IMR-90 (cell line): ENCODE data around the gene MND1. TPM values are rescaled to one million over a fixed set of nuclear protein-coding genes. Genes with fewer than 3 reads are reported as not detected.

Experiments used
- ATAC-seq: fragments of 200-7000 bp; cut with Tn5 transposase; 2 replicates; pipeline ENCODE4 v1.9.1; 2020; ENCODE audit warnings: low read depth, mild to moderate bottlenecking, moderate library complexity
- BruUV-seq: library from RNA; stranded (reverse); fragments of 400-500 nt; replicated peaks from 2 replicates; lab custom pipeline; 2021; lab: Mats Ljungman, UMichigan
- CTCF ChIA-PET: fragments of 300-600 bp; formaldehyde crosslinking; extraction: SDS; loops from one replicate; lab custom pipeline; 2021; ENCODE audit warnings: antibody characterized with exemption; lab: Yijun Ruan, JAX
- POLR2A ChIA-PET: fragments of 300-600 bp; sonication (Branson Sonifier 250); formaldehyde crosslinking; loops from one replicate; lab custom pipeline; 2022; ENCODE audit warnings: antibody characterized with exemption; ENCODE audit not compliant: unreplicated experiment; lab: Charles Lee
- DNase-seq: peaks from one replicate; pipeline ENCODE4 v3.0.0; 2013
- H2AFZ ChIP-seq: replicated peaks from 2 replicates; pipeline ENCODE3; 2013; ENCODE audit warnings: low read length, mild to moderate bottlenecking; ENCODE audit not compliant: poor library complexity
- H2AK5ac ChIP-seq: 2 replicates; pipeline ENCODE4 v1.6.1; 2013; ENCODE audit warnings: low read depth, low read length, inconsistent platforms
- H2AK9ac ChIP-seq: replicated peaks from 2 replicates; pipeline ENCODE3; 2013; ENCODE audit warnings: mild to moderate bottlenecking, low read depth, low read length, moderate library complexity; ENCODE audit not compliant: poor library complexity
- H2BK120ac ChIP-seq: 2 replicates; pipeline ENCODE4 v1.6.1; 2013; ENCODE audit warnings: low read depth, low read length, inconsistent platforms
- H2BK15ac ChIP-seq: 3 replicates; pipeline ENCODE4 v1.6.1; 2013; ENCODE audit warnings: low read depth, low read length, inconsistent platforms
- H2BK20ac ChIP-seq: 2 replicates; pipeline ENCODE4 v1.6.1; 2013; ENCODE audit warnings: low read depth, mild to moderate bottlenecking, inconsistent platforms, low read length, moderate library complexity
- H2BK5ac ChIP-seq: 2 replicates; pipeline ENCODE4 v1.6.1; 2013; ENCODE audit warnings: mild to moderate bottlenecking, low read depth, low read length, inconsistent platforms; ENCODE audit not compliant: poor library complexity, severe bottlenecking
- H3K14ac ChIP-seq: replicated peaks from 2 replicates; pipeline ENCODE4 v1.6.1; 2013; ENCODE audit warnings: low read depth, low read length, inconsistent platforms
- H3K18ac ChIP-seq: 2 replicates; pipeline ENCODE4 v1.6.1; 2013; ENCODE audit warnings: low read depth, low read length, control low read depth
- H3K23ac ChIP-seq: 2 replicates; pipeline ENCODE4 v1.6.1; 2013; ENCODE audit warnings: low read depth, low read length, inconsistent platforms
- H3K27ac ChIP-seq: 2 replicates; pipeline ENCODE4 v1.5.1; 2013; ENCODE audit warnings: mild to moderate bottlenecking, control low read depth, low read length; ENCODE audit not compliant: insufficient read depth
- H3K27me3 ChIP-seq: 2 replicates; pipeline ENCODE4 v1.6.1; 2013; ENCODE audit warnings: low read length; ENCODE audit not compliant: control insufficient read depth, insufficient read depth
- H3K36me3 ChIP-seq: 2 replicates; pipeline ENCODE4 v1.6.1; 2013; ENCODE audit warnings: low read length, mixed read lengths; ENCODE audit not compliant: control insufficient read depth, insufficient read depth
- H3K4ac ChIP-seq: 2 replicates; pipeline ENCODE4 v1.6.1; 2013; ENCODE audit warnings: low read depth, low read length, inconsistent platforms
- H3K4me1 ChIP-seq: 2 replicates; pipeline ENCODE4 v1.6.1; 2013; ENCODE audit warnings: low read length, mixed read lengths; ENCODE audit not compliant: control insufficient read depth, insufficient read depth
- H3K4me2 ChIP-seq: 2 replicates; pipeline ENCODE4 v1.6.1; 2013; ENCODE audit warnings: low read depth, mild to moderate bottlenecking, control low read depth, low read length, moderate library complexity
- H3K4me3 ChIP-seq: 2 replicates; pipeline ENCODE4 v1.5.1; 2013; ENCODE audit warnings: low read depth, mild to moderate bottlenecking, control low read depth, low read length, moderate library complexity; ENCODE audit not compliant: insufficient read depth
- H3K56ac ChIP-seq: 2 replicates; pipeline ENCODE4 v1.6.1; 2013; ENCODE audit warnings: low read length, inconsistent platforms; ENCODE audit not compliant: insufficient read depth; ENCODE audit errors: extremely low read depth
- H3K79me1 ChIP-seq, 2 experiments: 2 replicates each; pipeline ENCODE4 v1.6.1; 2013; ENCODE audit warnings: low read length in 2 of 2, inconsistent platforms in 1 of 2, low read depth in 1 of 2
- H3K9ac ChIP-seq: 2 replicates; pipeline ENCODE4 v1.6.1; 2013; ENCODE audit warnings: low read depth, low read length, control low read depth
- H3K9me1 ChIP-seq: 2 replicates; pipeline ENCODE4 v1.6.1; 2013; ENCODE audit warnings: low read length, inconsistent platforms; ENCODE audit not compliant: insufficient read depth
- H3K9me3 ChIP-seq: 2 replicates; pipeline ENCODE4 v1.6.1; 2013; ENCODE audit warnings: low read length; ENCODE audit not compliant: control insufficient read depth, insufficient read depth
- H4K20me1 ChIP-seq: 2 replicates; pipeline ENCODE4 v1.6.1; 2013; ENCODE audit warnings: low read length, inconsistent platforms; ENCODE audit not compliant: insufficient read depth
- H4K5ac ChIP-seq: 2 replicates; pipeline ENCODE4 v1.6.1; 2013; ENCODE audit warnings: mild to moderate bottlenecking, low read depth, low read length, control low read depth
- H4K8ac ChIP-seq, 2 experiments: 2 replicates each; pipeline ENCODE4 v1.6.1; 2013; ENCODE audit warnings: low read depth in 2 of 2, low read length in 2 of 2, control low read depth in 1 of 2, inconsistent platforms in 1 of 2
- H4K91ac ChIP-seq: 2 replicates; pipeline ENCODE4 v1.6.1; 2013; ENCODE audit warnings: low read depth, low read length, inconsistent platforms; ENCODE audit not compliant: insufficient read depth
- CHD1 ChIP-seq: IDR thresholded peaks from 2 replicates; pipeline ENCODE4 v1.6.1; 2012; ENCODE audit warnings: low read depth, low read length, improper control_type of control experiment
- FOS ChIP-seq: fragments of 150-350 bp; IDR thresholded peaks from 2 replicates; pipeline ENCODE4 v1.6.1; 2016; ENCODE audit warnings: low read depth, low read length
- MAFK ChIP-seq: IDR thresholded peaks from 2 replicates; pipeline ENCODE4 v1.6.1; 2012; ENCODE audit warnings: low read depth, low read length, improper control_type of control experiment
- MXI1 ChIP-seq: IDR thresholded peaks from 2 replicates; pipeline ENCODE4 v1.6.1; 2012; ENCODE audit warnings: low read depth, mild to moderate bottlenecking, low read length, moderate library complexity, borderline replicate concordance
- NFE2L2 ChIP-seq: fragments of 150-350 bp; IDR thresholded peaks from 2 replicates; pipeline ENCODE4 v1.6.1; 2016; ENCODE audit warnings: low read depth, mild to moderate bottlenecking, low read length
- POLR2A ChIP-seq: IDR thresholded peaks from 2 replicates; pipeline ENCODE4 v1.6.1; 2012; ENCODE audit warnings: mild to moderate bottlenecking, low read depth, low read length
- RAD21 ChIP-seq: IDR thresholded peaks from 2 replicates; pipeline ENCODE4 v1.6.1; 2012; ENCODE audit warnings: low read length, improper control_type of control experiment
- RCOR1 ChIP-seq: IDR thresholded peaks from 2 replicates; pipeline ENCODE4 v1.6.1; 2012; ENCODE audit warnings: mild to moderate bottlenecking, low read length, improper control_type of control experiment; ENCODE audit not compliant: insufficient replicate concordance
- WGBS, 2 experiments: methylation state at CpG; one replicate each; pipeline versions ENCODE4 v1.1.5 to v1.1.7; 2013; ENCODE audit warnings: missing lambda C conversion rate in 2 of 2; ENCODE audit not compliant: insufficient read length in 1 of 2; ENCODE audit errors: extremely low coverage in 2 of 2; 5-methylcytosine and 5-hydroxymethylcytosine counted together
- dilution Hi-C: fragments of 300-500 bp; cut with HindIII; formaldehyde crosslinking; loops from one replicate; pipeline ENCODE4 v1.14.3; 2018; ENCODE audit warnings: low sequenced_read_pairs; ENCODE audit not compliant: unreplicated experiment
- in situ Hi-C: fragments of 300-500 bp; cut with MboI; formaldehyde crosslinking; loops from 3 replicates; pipeline ENCODE4 v1.14.3; 2019; ENCODE audit warnings: low sequenced_read_pairs, inconsistent platforms, mixed read lengths
- intact Hi-C: fragments of 100-400 bp; cut with micrococcal nuclease; formaldehyde crosslinking; loops from 2 replicates; pipeline ENCODE4 v1.10.0; 2022
- polyA plus RNA-seq, 3 experiments: library from polyadenylated mRNA; depleted of rRNA; stranded (reverse); fragments of >200 nt; gene quantifications; 2 replicates each; pipeline ENCODE4 v1.2.3, GENCODE V29; 2012; ENCODE audit warnings: low replicate concordance in 1 of 3
- total RNA-seq: library from RNA; depleted of rRNA; stranded (reverse); fragments of >200 nt; gene quantifications from 2 replicates; pipeline ENCODE4 v1.2.3, GENCODE V29; 2012
- TF ChIP-seq, protein P1 (sequence below): fragments of 150-350 bp; IDR thresholded peaks from 2 replicates; pipeline ENCODE4 v1.6.1; 2017; ENCODE audit warnings: mild to moderate bottlenecking, antibody characterized with exemption, low read length, low read depth
- TF ChIP-seq, protein P2 (sequence below): conservative IDR thresholded peaks from 2 replicates; pipeline ENCODE4 v1.5.1; 2012; ENCODE audit warnings: mild to moderate bottlenecking, low read depth, low read length, improper control_type of control experiment
- TF ChIP-seq, protein P3 (sequence below): fragments of 150-350 bp; IDR thresholded peaks from 2 replicates; pipeline ENCODE4 v1.6.1; 2016; ENCODE audit warnings: low read depth, mild to moderate bottlenecking, low read length, moderate library complexity, borderline replicate concordance

MND1 gene
- total and polyA plus RNA-seq, 2 of the 4 experiments (the other 2 are of a cell fraction), result 0.36 to 3.5 TPM

GRCh38 chr4:153439831-153440230, 95.3 kb downstream of the MND1 start:
- H3K56ac ChIP-seq, result no peak overlapping the region
- no peak overlapping the region for H2BK20ac ChIP-seq
- H3K4me1 ChIP-seq, result no peaks in the 10 kb centered on the region
- no CpG with 5 or more reads among the region's 9 CpGs for WGBS, 2 experiments
- H2BK15ac ChIP-seq, result no peak overlapping the region
- in situ Hi-C loops, result no loop called here
- H2AFZ ChIP-seq, result no peak overlapping the region
- H2AK9ac ChIP-seq, result no peak overlapping the region
- no peak overlapping the region for H3K4me3 ChIP-seq
- no TSS peak for BruUV-seq
- TF ChIP-seq, protein P1, sequence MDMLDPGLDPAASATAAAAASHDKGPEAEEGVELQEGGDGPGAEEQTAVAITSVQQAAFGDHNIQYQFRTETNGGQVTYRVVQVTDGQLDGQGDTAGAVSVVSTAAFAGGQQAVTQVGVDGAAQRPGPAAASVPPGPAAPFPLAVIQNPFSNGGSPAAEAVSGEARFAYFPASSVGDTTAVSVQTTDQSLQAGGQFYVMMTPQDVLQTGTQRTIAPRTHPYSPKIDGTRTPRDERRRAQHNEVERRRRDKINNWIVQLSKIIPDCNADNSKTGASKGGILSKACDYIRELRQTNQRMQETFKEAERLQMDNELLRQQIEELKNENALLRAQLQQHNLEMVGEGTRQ, result no peak
- TF ChIP-seq POLR2A (no peak), RCOR1 (no peak), MXI1 (no peak), CHD1 (no peak), RAD21 (no peak), FOS (no peak), NFE2L2 (no peak), MAFK (no peak)
- TF ChIP-seq, protein P2, sequence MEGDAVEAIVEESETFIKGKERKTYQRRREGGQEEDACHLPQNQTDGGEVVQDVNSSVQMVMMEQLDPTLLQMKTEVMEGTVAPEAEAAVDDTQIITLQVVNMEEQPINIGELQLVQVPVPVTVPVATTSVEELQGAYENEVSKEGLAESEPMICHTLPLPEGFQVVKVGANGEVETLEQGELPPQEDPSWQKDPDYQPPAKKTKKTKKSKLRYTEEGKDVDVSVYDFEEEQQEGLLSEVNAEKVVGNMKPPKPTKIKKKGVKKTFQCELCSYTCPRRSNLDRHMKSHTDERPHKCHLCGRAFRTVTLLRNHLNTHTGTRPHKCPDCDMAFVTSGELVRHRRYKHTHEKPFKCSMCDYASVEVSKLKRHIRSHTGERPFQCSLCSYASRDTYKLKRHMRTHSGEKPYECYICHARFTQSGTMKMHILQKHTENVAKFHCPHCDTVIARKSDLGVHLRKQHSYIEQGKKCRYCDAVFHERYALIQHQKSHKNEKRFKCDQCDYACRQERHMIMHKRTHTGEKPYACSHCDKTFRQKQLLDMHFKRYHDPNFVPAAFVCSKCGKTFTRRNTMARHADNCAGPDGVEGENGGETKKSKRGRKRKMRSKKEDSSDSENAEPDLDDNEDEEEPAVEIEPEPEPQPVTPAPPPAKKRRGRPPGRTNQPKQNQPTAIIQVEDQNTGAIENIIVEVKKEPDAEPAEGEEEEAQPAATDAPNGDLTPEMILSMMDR, result no peak
- TF ChIP-seq, protein P3, sequence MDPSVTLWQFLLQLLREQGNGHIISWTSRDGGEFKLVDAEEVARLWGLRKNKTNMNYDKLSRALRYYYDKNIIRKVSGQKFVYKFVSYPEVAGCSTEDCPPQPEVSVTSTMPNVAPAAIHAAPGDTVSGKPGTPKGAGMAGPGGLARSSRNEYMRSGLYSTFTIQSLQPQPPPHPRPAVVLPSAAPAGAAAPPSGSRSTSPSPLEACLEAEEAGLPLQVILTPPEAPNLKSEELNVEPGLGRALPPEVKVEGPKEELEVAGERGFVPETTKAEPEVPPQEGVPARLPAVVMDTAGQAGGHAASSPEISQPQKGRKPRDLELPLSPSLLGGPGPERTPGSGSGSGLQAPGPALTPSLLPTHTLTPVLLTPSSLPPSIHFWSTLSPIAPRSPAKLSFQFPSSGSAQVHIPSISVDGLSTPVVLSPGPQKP, result no peak
- H3K9me1 ChIP-seq, result no peaks in the 10 kb centered on the region
- H2BK120ac ChIP-seq, result no peak overlapping the region
- H4K91ac ChIP-seq, result no peak overlapping the region
- H3K9ac ChIP-seq, result no peak overlapping the region
- DNase-seq (no peak), ATAC-seq (no peak)
- H2BK5ac ChIP-seq, result no peak overlapping the region
- no peaks in the 10 kb centered on the region for H4K20me1 ChIP-seq
- no peak overlapping the region for H2AK5ac ChIP-seq
- no peaks in the 10 kb centered on the region for H3K27me3 ChIP-seq
- no peak overlapping the region for H4K8ac ChIP-seq
- intact Hi-C loops, result no loop called here
- H3K36me3 ChIP-seq, result no peaks in the 10 kb centered on the region
- no peak overlapping the region for H3K18ac ChIP-seq
- H3K27ac ChIP-seq, result no peak overlapping the region
- H4K5ac ChIP-seq, result no peak overlapping the region
- ChIA-PET POLR2A (no interaction called here), CTCF (no interaction called here)
- no peak overlapping the region for H3K23ac ChIP-seq
- dilution Hi-C loops, result no loop called here
- H3K4me2 ChIP-seq, result no peak overlapping the region
- H3K79me1 ChIP-seq, result no peaks in the 10 kb centered on the region
- no peak overlapping the region for H3K14ac ChIP-seq
- H3K4ac ChIP-seq, result no peak overlapping the region
- no peaks in the 10 kb centered on the region for H3K9me3 ChIP-seq
